HG02981 (cell line): ENCODE results near the gene GNAL.
"Not testable (repeated sequence)": the region's sequence is repeated elsewhere in the genome, so short reads cannot be mapped to it uniquely, and the experiment has no call there.

Source experiments
- ATAC-seq: cut with Tn5 transposase; IDR thresholded peaks from one replicate; pipeline ENCODE4 v1.9.1; 2021; ENCODE audit warnings: mild to moderate bottlenecking, moderate library complexity; ENCODE audit not compliant: unreplicated experiment

Gene GNAL

GRCh38 chr18:11868230-11868629, 179.2 kb downstream of the GNAL start:
- no peak for ATAC-seq

GRCh38 chr18:11871501-11871900, 182.4 kb downstream of the GNAL start:
- ATAC-seq: no peak

- no peak for ATAC-seq
Measured at GRCh38 chr18:11872479-11873136, 183.5 kb downstream of the GNAL start.

- no peak for ATAC-seq
Measured at GRCh38 chr18:11873670-11874340, 184.7 kb downstream of the GNAL start.

GRCh38 chr18:11874676-11875075, 185.6 kb downstream of the GNAL start:
- no peak for ATAC-seq

GRCh38 chr18:11877497-11878135, 188.6 kb downstream of the GNAL start:
- no peak for ATAC-seq

- no peak for ATAC-seq
Measured at GRCh38 chr18:11880586-11881304, 191.7 kb downstream of the GNAL start.

- no peak for ATAC-seq
Measured at GRCh38 chr18:11882636-11883035, 193.6 kb downstream of the GNAL start.

- ATAC-seq: peak; percentile 86
Measured at GRCh38 chr18:11883153-11883552, 194.1 kb downstream of the GNAL start.

- no peak for ATAC-seq
Measured at GRCh38 chr18:11884396-11885030, 195.4 kb downstream of the GNAL start.

- no peak for ATAC-seq
Measured at GRCh38 chr18:11885278-11885947, 196.3 kb downstream of the GNAL start.

- no peak for ATAC-seq
Measured at GRCh38 chr18:11886577-11887110, 197.6 kb downstream of the GNAL start.

GRCh38 chr18:11887328-11888128, 198.5 kb downstream of the GNAL start:
- ATAC-seq: no peak

GRCh38 chr18:11888726-11889125, 199.7 kb downstream of the GNAL start:
- no peak for ATAC-seq

- ATAC-seq: no peak
Measured at GRCh38 chr18:11889284-11889683, 200.2 kb downstream of the GNAL start.

- no peak for ATAC-seq
Measured at GRCh38 chr18:11891737-11892136, 202.7 kb downstream of the GNAL start.

GRCh38 chr18:11892438-11892837, 203.4 kb downstream of the GNAL start:
- ATAC-seq: not testable (repeated sequence)

GRCh38 chr18:11897781-11898180, 208.7 kb downstream of the GNAL start:
- no peak for ATAC-seq

GRCh38 chr18:11899063-11899462, 210.0 kb downstream of the GNAL start:
- ATAC-seq: no peak
